Measurements from ENCODE around the gene PGAP1.

- TF ChIP-seq CTCF (conservative IDR thresholded peaks at IDR 0.05) = peak; percentile 17
- no peak for TF ChIP-seq ZFX (IDR thresholded peaks at IDR 0.05)
Observed at GRCh38 chr2:196808083-196808665, 118.3 kb downstream of the PGAP1 start.

All from C4-2B (cell line).